ENCODE data around the gene GABRD. TPM values are rescaled to one million over a fixed set of nuclear protein-coding genes. Genes with fewer than 3 reads are reported as not detected.

Gene GABRD
- total and polyA plus RNA-seq, 7 donors: 0.05 to 0.66 (median 0.35) TPM; not detected in 3

GRCh38 chr1:2052756-2053155 lies 33.6 kb downstream of the GABRD start:
- 73 to 86% (median 77%) methylated on average over 9 to 10 of the region's 10 CpGs for WGBS, 3 donors
- H3K27me3 ChIP-seq (ENCODE audit: insufficient read depth in 3 of 3, low read length in 2 of 3): peaks cover 0 to 49% (median 27%) of the 10 kb centered on the region in 3 donors

GRCh38 chr1:2053217-2053616 lies 34.1 kb downstream of the GABRD start:
- H3K9me3 ChIP-seq: no peaks in the 10 kb centered on the region
- ATAC-seq (no peak), DNase-seq (no peak)
- H3K27ac ChIP-seq: no peak overlapping the region
- TF ChIP-seq, protein P1, sequence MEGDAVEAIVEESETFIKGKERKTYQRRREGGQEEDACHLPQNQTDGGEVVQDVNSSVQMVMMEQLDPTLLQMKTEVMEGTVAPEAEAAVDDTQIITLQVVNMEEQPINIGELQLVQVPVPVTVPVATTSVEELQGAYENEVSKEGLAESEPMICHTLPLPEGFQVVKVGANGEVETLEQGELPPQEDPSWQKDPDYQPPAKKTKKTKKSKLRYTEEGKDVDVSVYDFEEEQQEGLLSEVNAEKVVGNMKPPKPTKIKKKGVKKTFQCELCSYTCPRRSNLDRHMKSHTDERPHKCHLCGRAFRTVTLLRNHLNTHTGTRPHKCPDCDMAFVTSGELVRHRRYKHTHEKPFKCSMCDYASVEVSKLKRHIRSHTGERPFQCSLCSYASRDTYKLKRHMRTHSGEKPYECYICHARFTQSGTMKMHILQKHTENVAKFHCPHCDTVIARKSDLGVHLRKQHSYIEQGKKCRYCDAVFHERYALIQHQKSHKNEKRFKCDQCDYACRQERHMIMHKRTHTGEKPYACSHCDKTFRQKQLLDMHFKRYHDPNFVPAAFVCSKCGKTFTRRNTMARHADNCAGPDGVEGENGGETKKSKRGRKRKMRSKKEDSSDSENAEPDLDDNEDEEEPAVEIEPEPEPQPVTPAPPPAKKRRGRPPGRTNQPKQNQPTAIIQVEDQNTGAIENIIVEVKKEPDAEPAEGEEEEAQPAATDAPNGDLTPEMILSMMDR (IDR thresholded peaks at IDR 0.05): no peak
- intact Hi-C loops (cut with DNase I): no loop called here
- H3K4me3 ChIP-seq: no peak overlapping the region
- H3K27me3 ChIP-seq (ENCODE audit: insufficient read depth in 3 of 3, low read length in 2 of 3): peaks cover 0 to 45% (median 25%) of the 10 kb centered on the region in 3 donors
- WGBS, 3 donors: 60 to 65% (median 61%) methylated on average over 17 of the region's 17 CpGs
- no peaks in the 10 kb centered on the region for H3K4me1 ChIP-seq
- no peaks in the 10 kb centered on the region for H3K36me3 ChIP-seq (ENCODE audit: insufficient read depth in 1 of 2, low read depth in 1 of 2)

More at GRCh38 chr1:2052756-2053155, 33.6 kb downstream of the GABRD start:
- H3K36me3 ChIP-seq (ENCODE audit: insufficient read depth in 1 of 2, low read depth in 1 of 2): no peaks in the 10 kb centered on the region
- intact Hi-C loops (cut with DNase I): no loop called here
- DNase-seq: no peak
- TF ChIP-seq, protein P1 (IDR thresholded peaks at IDR 0.05): no peak
- H3K4me1 ChIP-seq: no peaks in the 10 kb centered on the region
- no peaks in the 10 kb centered on the region for H3K9me3 ChIP-seq
- no peak for ATAC-seq
- H3K27ac ChIP-seq: no peak overlapping the region
- H3K4me3 ChIP-seq: no peak overlapping the region

DNA sequence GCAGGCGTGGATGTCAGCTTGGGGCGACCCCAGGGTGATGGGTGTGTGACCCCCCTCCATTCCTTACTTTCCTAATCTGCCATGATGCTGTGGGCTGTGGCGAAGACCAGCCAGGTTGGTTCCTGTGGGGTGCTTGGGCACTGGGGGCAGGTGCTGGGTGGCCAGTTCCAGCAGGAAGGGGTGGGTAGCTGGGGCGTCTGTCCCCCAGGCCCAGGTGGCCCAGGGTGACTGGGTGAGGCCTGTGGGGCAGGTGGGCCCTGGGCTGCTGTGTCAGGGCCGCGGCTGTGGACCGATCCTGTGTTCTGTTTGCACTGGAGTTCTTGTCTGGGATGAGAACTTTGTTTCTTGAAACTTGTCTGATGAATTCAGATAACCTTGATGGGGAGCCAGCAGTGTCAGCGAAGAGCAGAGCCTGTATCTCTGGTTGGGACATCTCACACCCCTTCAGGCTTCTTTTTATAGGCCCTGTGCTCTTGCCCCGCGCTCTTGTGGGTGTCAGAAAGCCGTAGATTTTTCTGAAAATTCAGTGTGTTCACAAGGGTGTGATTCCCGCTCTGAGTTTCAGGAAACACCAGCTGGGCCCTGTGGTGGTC lies 34.7 kb downstream of the GABRD start:
- DNase-seq (no peak), ATAC-seq (no peak)
- intact Hi-C loops (cut with DNase I): no loop called here
- Histone ChIP-seq H3K36me3 (ENCODE audit: insufficient read depth in 1 of 2, low read depth in 1 of 2) (no peaks in the 10 kb centered on the region), H3K4me3 (no peak overlapping the region), H3K4me1 (no peaks in the 10 kb centered on the region), H3K9me3 (no peaks in the 10 kb centered on the region), H3K27me3 (ENCODE audit: insufficient read depth in 3 of 3, low read length in 2 of 3) (peaks cover 0 to 45% (median 25%) of the 10 kb centered on the region in 3 donors), H3K27ac (no peak overlapping the region)
- TF ChIP-seq, protein P1 (IDR thresholded peaks at IDR 0.05): no peak
- WGBS, 3 donors: 84 to 89% (median 88%) methylated on average over 12 of the region's 12 CpGs

- ATAC-seq: no peak
- TF ChIP-seq, protein P1 (IDR thresholded peaks at IDR 0.05): no peak
- intact Hi-C loops (cut with DNase I): no loop called here
- WGBS, 3 donors: 77 to 81% (median 81%) methylated on average over 21 to 22 of the region's 22 CpGs
- Histone ChIP-seq H3K4me3 (no peak overlapping the region), H3K36me3 (ENCODE audit: insufficient read depth in 1 of 2, low read depth in 1 of 2) (no peaks in the 10 kb centered on the region), H3K9me3 (no peaks in the 10 kb centered on the region), H3K27ac (no peak overlapping the region), H3K27me3 (ENCODE audit: insufficient read depth in 3 of 3, low read length in 2 of 3) (peaks cover 0 to 42% (median 21%) of the 10 kb centered on the region in 3 donors), H3K4me1 (no peaks in the 10 kb centered on the region)
- no peak for DNase-seq
Measured at GRCh38 chr1:2054560-2054959, 35.4 kb downstream of the GABRD start.
